H1 (cell line): ENCODE measurements around the gene FAH. TPM values are rescaled to one million over a fixed set of nuclear protein-coding genes. Genes with fewer than 3 reads are reported as not detected.

Experiments
- CTCF ChIA-PET: fragments of 300-600 bp; sonication (Branson Sonifier 250); formaldehyde crosslinking; loops from one replicate; lab custom pipeline; 2021; ENCODE audit not compliant: partially characterized antibody; lab: Charles Lee
- POLR2A ChIA-PET: fragments of 300-600 bp; sonication (Branson Sonifier 250); formaldehyde crosslinking; loops from one replicate; lab custom pipeline; 2021; ENCODE audit warnings: inconsistent platforms; ENCODE audit not compliant: partially characterized antibody; lab: Charles Lee
- DNase-seq, 2 experiments: peaks; one replicate each; pipeline versions ENCODE4 v3.0.0 to v3.0.0-alpha.2; 2010 to 2022; ENCODE audit warnings: low spot score in 2 of 2, low read depth in 1 of 2, mixed read lengths in 1 of 2
- FAIRE-seq: peaks from 2 replicates; lab custom pipeline; 2011; peaks lifted over from hg19 to GRCh38; lab: Jason Lieb, UNC
- H2AFZ ChIP-seq: 2 replicates; pipeline ENCODE4 v1.8.1; 2012; ENCODE audit warnings: low read length, inconsistent platforms
- H2AK5ac ChIP-seq: 2 replicates; pipeline ENCODE4 v1.6.1; 2013; ENCODE audit warnings: low read depth, low read length
- H2BK120ac ChIP-seq: replicated peaks from 2 replicates; pipeline ENCODE3; 2013; ENCODE audit warnings: low read depth, low read length, inconsistent platforms
- H2BK12ac ChIP-seq: 2 replicates; pipeline ENCODE4 v1.6.1; 2013; ENCODE audit warnings: low read depth, low read length
- H2BK15ac ChIP-seq: 2 replicates; pipeline ENCODE4 v1.6.1; 2013; ENCODE audit warnings: low read length
- H2BK20ac ChIP-seq: 2 replicates; pipeline ENCODE4 v1.6.1; 2013; ENCODE audit warnings: low read length
- H2BK5ac ChIP-seq: 2 replicates; pipeline ENCODE4 v1.6.1; 2013; ENCODE audit warnings: low read depth, low read length
- H3K14ac ChIP-seq: 2 replicates; pipeline ENCODE4 v1.6.1; 2013; ENCODE audit warnings: inconsistent platforms; ENCODE audit not compliant: insufficient read length
- H3K18ac ChIP-seq: 2 replicates; pipeline ENCODE4 v1.6.1; 2013; ENCODE audit warnings: low read length; ENCODE audit errors: extremely low read depth
- H3K23ac ChIP-seq: 2 replicates; pipeline ENCODE4 v1.6.1; 2013; ENCODE audit warnings: inconsistent platforms; ENCODE audit not compliant: insufficient read length
- H3K23me2 ChIP-seq: 2 replicates; pipeline ENCODE4 v1.6.1; 2013; ENCODE audit warnings: low read depth, low read length
- H3K27ac ChIP-seq: 2 replicates; pipeline ENCODE4 v1.6.1; 2011; ENCODE audit warnings: low read depth, low read length, inconsistent platforms
- H3K27me3 ChIP-seq, 4 experiments: replicated peaks in 1 of 4; 1 replicate in 1 of 4; 2 replicates in 3 of 4; pipeline versions ENCODE4 v1.6.1 to v1.8.1; 2011 to 2013; ENCODE audit warnings: low read length in 3 of 4, mild to moderate bottlenecking in 3 of 4, inconsistent platforms in 2 of 4, mixed read lengths in 2 of 4, moderate library complexity in 1 of 4; ENCODE audit not compliant: control insufficient read depth in 3 of 4, insufficient read depth in 3 of 4; ENCODE audit errors: extremely low read depth in 1 of 4
- H3K36me3 ChIP-seq, 4 experiments: 2 replicates each; pipeline versions ENCODE4 v1.6.1 to v1.8.1; 2011 to 2013; ENCODE audit warnings: mild to moderate bottlenecking in 4 of 4, low read length in 3 of 4, moderate library complexity in 2 of 4, control low read depth in 1 of 4, inconsistent platforms in 1 of 4; ENCODE audit not compliant: insufficient read depth in 4 of 4, control insufficient read depth in 2 of 4
- H3K4ac ChIP-seq: replicated peaks from 2 replicates; pipeline ENCODE3; 2013; ENCODE audit warnings: low read length, low read depth, mixed read lengths, inconsistent platforms; ENCODE audit not compliant: insufficient read length
- H3K4me1 ChIP-seq, 4 experiments: replicated peaks in 1 of 4; 1 replicate in 1 of 4; 2 replicates in 3 of 4; pipeline versions ENCODE4 v1.6.1 to v1.8.1; 2011 to 2013; ENCODE audit warnings: low read length in 3 of 4, inconsistent platforms in 2 of 4, mixed read lengths in 1 of 4; ENCODE audit not compliant: insufficient read depth in 4 of 4, control insufficient read depth in 3 of 4
- H3K4me2 ChIP-seq, 2 experiments: 2 replicates each; pipeline versions ENCODE4 v1.6.1 to v1.8.1; 2011 to 2013; ENCODE audit warnings: low read depth in 2 of 2, low read length in 2 of 2, control low read depth in 1 of 2, inconsistent platforms in 1 of 2, mild to moderate bottlenecking in 1 of 2; ENCODE audit not compliant: insufficient read depth in 1 of 2
- H3K4me3 ChIP-seq, 4 experiments: fragments of 200-600, 300-600 bp in 1 of 4; sonication (generic), shearing (Covaris generic), sonication (Bioruptor Twin) in 1 of 4; 2 replicates each; pipeline versions ENCODE4 v1.5.1 to v1.8.1; 2011 to 2016; ENCODE audit warnings: low read length in 4 of 4, low read depth in 3 of 4, control low read depth in 2 of 4, inconsistent platforms in 2 of 4, mild to moderate bottlenecking in 2 of 4, mixed read lengths in 1 of 4, moderate library complexity in 1 of 4; ENCODE audit not compliant: insufficient read depth in 2 of 4; ENCODE audit errors: extremely low read depth in 1 of 4
- H3K56ac ChIP-seq: replicated peaks from 2 replicates; pipeline ENCODE3; 2013; ENCODE audit warnings: low read depth, mild to moderate bottlenecking, mixed read lengths, low read length, inconsistent platforms; ENCODE audit not compliant: insufficient read length
- H3K79me1 ChIP-seq: 2 replicates; pipeline ENCODE4 v1.6.1; 2013; ENCODE audit warnings: low read depth, low read length, control low read depth
- H3K79me2 ChIP-seq, 2 experiments: 2 replicates each; pipeline versions ENCODE4 v1.6.1 to v1.8.1; 2012 to 2013; ENCODE audit warnings: low read length in 2 of 2, mild to moderate bottlenecking in 2 of 2, inconsistent platforms in 1 of 2; ENCODE audit not compliant: insufficient read depth in 2 of 2, control insufficient read depth in 1 of 2
- H3K9ac ChIP-seq, 4 experiments: replicated peaks in 1 of 4; 1 replicate in 1 of 4; 2 replicates in 3 of 4; pipeline versions ENCODE4 v1.6.1 to v1.8.1; 2011 to 2013; ENCODE audit warnings: low read depth in 3 of 4, low read length in 3 of 4, control low read depth in 2 of 4, mild to moderate bottlenecking in 2 of 4, moderate library complexity in 2 of 4, inconsistent platforms in 1 of 4; ENCODE audit errors: extremely low read depth in 1 of 4
- H3K9me3 ChIP-seq, 2 experiments: 2 replicates each; pipeline versions ENCODE4 v1.6.1 to v1.8.1; 2012 to 2013; ENCODE audit warnings: mild to moderate bottlenecking in 2 of 2, moderate library complexity in 2 of 2, control low read depth in 1 of 2, inconsistent platforms in 1 of 2, low read depth in 1 of 2, low read length in 1 of 2, mixed read lengths in 1 of 2; ENCODE audit not compliant: insufficient read depth in 2 of 2
- H4K20me1 ChIP-seq, 2 experiments: replicated peaks in 1 of 2; 2 replicates each; pipeline versions ENCODE3 to v1.8.1; 2011 to 2013; ENCODE audit warnings: inconsistent platforms in 2 of 2, low read length in 2 of 2, mild to moderate bottlenecking in 1 of 2; ENCODE audit not compliant: insufficient read depth in 2 of 2, control insufficient read depth in 1 of 2
- H4K5ac ChIP-seq: 2 replicates; pipeline ENCODE4 v1.6.1; 2013; ENCODE audit warnings: low read length, low read depth, mixed read lengths, inconsistent platforms; ENCODE audit not compliant: insufficient read length
- H4K8ac ChIP-seq: 2 replicates; pipeline ENCODE4 v1.8.0; 2013; ENCODE audit warnings: mild to moderate bottlenecking, moderate library complexity, low read length, inconsistent platforms; ENCODE audit not compliant: insufficient read depth; ENCODE audit errors: extremely low read depth
- H4K91ac ChIP-seq: replicated peaks from 2 replicates; pipeline ENCODE3; 2013; ENCODE audit warnings: low read length, mixed read lengths, inconsistent platforms; ENCODE audit not compliant: insufficient read length
- CEBPB ChIP-seq: IDR thresholded peaks from 2 replicates; pipeline ENCODE4 v1.6.1; 2012; ENCODE audit warnings: low read depth, low read length
- CTCF ChIP-seq, 3 experiments: IDR thresholded peaks; 1 replicate in 2 of 3; 2 replicates in 1 of 3; pipeline versions ENCODE4 v1.5.1 to v1.6.1; 2011; ENCODE audit warnings: low read length in 3 of 3, mild to moderate bottlenecking in 3 of 3, inconsistent platforms in 2 of 3, low read depth in 1 of 3, moderate library complexity in 1 of 3; ENCODE audit not compliant: insufficient read depth in 1 of 3; ENCODE audit errors: control extremely low read depth in 1 of 3
- JUND ChIP-seq: IDR thresholded peaks from 2 replicates; pipeline ENCODE4 v1.6.1; 2011; ENCODE audit warnings: mild to moderate bottlenecking, improper control_type of control experiment, low read length
- KDM5A ChIP-seq: fragments of 200-600 bp; IDR thresholded peaks from 2 replicates; pipeline ENCODE4 v1.7.1; 2012; ENCODE audit warnings: mild to moderate bottlenecking, low read length, inconsistent platforms, mixed read lengths
- MAFK ChIP-seq: IDR thresholded peaks from 2 replicates; pipeline ENCODE4 v1.6.1; 2012; ENCODE audit warnings: low read depth, mild to moderate bottlenecking, improper control_type of control experiment, low read length
- PHF8 ChIP-seq: fragments of 200-600 bp; sonication (generic); conservative IDR thresholded peaks from 2 replicates; pipeline ENCODE4 v1.7.1; 2012; ENCODE audit warnings: low read depth, mild to moderate bottlenecking, inconsistent platforms, low read length, moderate library complexity
- SP2 ChIP-seq: IDR thresholded peaks from 2 replicates; pipeline ENCODE4 v1.6.1; 2012; ENCODE audit warnings: mild to moderate bottlenecking, low read length, inconsistent platforms
- TEAD4 ChIP-seq: IDR thresholded peaks from 2 replicates; pipeline ENCODE4 v1.6.1; 2012; ENCODE audit warnings: low read depth, low read length, inconsistent platforms, mixed read lengths
- WGBS, 2 experiments: shearing (Covaris generic) in 1 of 2; methylation state at CpG; one replicate each; pipeline versions ENCODE4 v1.1.6 to v1.1.7; 2013 to 2015; ENCODE audit warnings: low lambda C conversion rate in 2 of 2, mixed read lengths in 2 of 2, inconsistent platforms in 1 of 2, low coverage in 1 of 2, missing lambda C conversion rate in 1 of 2; ENCODE audit not compliant: insufficient replicate concordance in 2 of 2, insufficient coverage in 1 of 2, insufficient read length in 1 of 2; ENCODE audit errors: extremely low coverage in 1 of 2, missing lambda C conversion rate in 1 of 2; 5-methylcytosine and 5-hydroxymethylcytosine counted together
- polyA plus RNA-seq, 7 experiments: library from polyadenylated mRNA; depleted of rRNA in 3 of 7; stranded (reverse) in 5 of 7; unstranded in 2 of 7; fragments of >200 nt in 5 of 7; fragments of 200-250 nt in 2 of 7; gene quantifications; 1 replicate in 5 of 7; 2 replicates in 1 of 7; 4 replicates in 1 of 7; pipeline versions ENCODE4 v1.2.1 to v1.2.3, GENCODE V29; 2011 to 2013; ENCODE audit warnings: missing spikeins in 2 of 7, mixed read lengths in 2 of 7
- total RNA-seq: library from RNA; stranded (reverse); fragmentation: NEBNext Ultra II Directional; extraction: Animal tissue kit (Norgen Biotek cat#: 25700); gene quantifications from 2 replicates; pipeline ENCODE4 v1.2.1, GENCODE V29; 2021

Gene FAH
- total and polyA plus RNA-seq, 2 of the 8 experiments (the other 6 are each of a cell fraction or from before 2014, with no cell fraction given) = 20.0 to 21.7 TPM

GRCh38 chr15:80156176-80156720 lies 3.4 kb downstream of the FAH start:
- H2AK5ac ChIP-seq = no peak overlapping the region
- no peak overlapping the region for H3K4me2 ChIP-seq
- H2BK12ac ChIP-seq = no peak overlapping the region
- H2BK5ac ChIP-seq = no peak overlapping the region
- H3K23ac ChIP-seq = no peak overlapping the region
- no peak overlapping the region for H2BK15ac ChIP-seq
- peaks cover 0 to 2% (median 0%) of the 10 kb centered on the region in 4 experiments; a peak in 2 of 7 replicates for H3K27me3 ChIP-seq
- peaks cover 0 to 12% (median 2%) of the 10 kb centered on the region in 4 experiments; a peak in 4 of 7 replicates for H3K4me1 ChIP-seq
- 89% methylated on average over 8 of the region's 8 CpGs; no CpG with 5 or more reads in 1 of the 2 experiments for WGBS, 2 experiments
- no peak overlapping the region for H4K91ac ChIP-seq
- H2BK20ac ChIP-seq = no peak overlapping the region
- no peak overlapping the region for H3K14ac ChIP-seq
- H3K79me1 ChIP-seq = peaks cover 3% of the 10 kb centered on the region; the same call in 1 of the 2 replicates
- no peak overlapping the region for H3K27ac ChIP-seq
- no peaks in the 10 kb centered on the region; a peak in 2 of 8 replicates for H3K36me3 ChIP-seq
- peaks cover 0 to 3% of the 10 kb centered on the region in 2 experiments for H4K20me1 ChIP-seq
- TF ChIP-seq KDM5A (no peak), TEAD4 (no peak), SP2 (no peak), PHF8 (no peak), CEBPB (no peak), MAFK (no peak), JUND (no peak), CTCF (IDR thresholded peaks at IDR 0.05; ENCODE audit: control extremely low read depth in 1 of 3, insufficient read depth in 1 of 3, low read depth in 1 of 3, low read length in 3 of 3) (no peak)
- TF ChIP-seq, all 59 proteins: peak for 0
- H4K5ac ChIP-seq = no peak overlapping the region
- no peaks in the 10 kb centered on the region for H3K79me2 ChIP-seq
- H3K9ac ChIP-seq = no peak overlapping the region
- H3K23me2 ChIP-seq = peaks cover 9% of the 10 kb centered on the region
- FAIRE-seq (no peak), DNase-seq (no peak)
- H4K8ac ChIP-seq = no peak overlapping the region
- no peak overlapping the region for H3K56ac ChIP-seq
- no peak overlapping the region for H2AFZ ChIP-seq
- POLR2A ChIA-PET = interaction anchor here (2.0 kb wide), 1 partner anchor 12 kb away, joined by 7 read pairs; no protein-coding TSS in a partner anchor
- H3K4ac ChIP-seq = no peak overlapping the region
- H3K9me3 ChIP-seq = no peaks in the 10 kb centered on the region
- H2BK120ac ChIP-seq = no peak overlapping the region
- no peak overlapping the region for H3K4me3 ChIP-seq
- no peak overlapping the region for H3K18ac ChIP-seq
- CTCF ChIA-PET = interaction anchor here (1.1 to 2.3 kb wide), 4 partner anchors 16 to 254 kb away, joined by 3 to 17 read pairs (median 4); no protein-coding TSS in a partner anchor
